ENCODE results near the gene SART3.

GRCh38 chr12:108589840-108590229, 28.9 kb upstream of the SART3 start:
- TF ChIP-seq POLR2A (IDR thresholded peaks at IDR 0.05), result no peak
- TF ChIP-seq CTCF (IDR thresholded peaks at IDR 0.05), result no peak
- TF ChIP-seq POLR2AphosphoS5 (IDR thresholded peaks at IDR 0.05), result no peak
